HG02970 (cell line): ENCODE data around the gene KITLG.
"Not testable (repeated sequence)": the region's sequence is repeated elsewhere in the genome, so short reads cannot be mapped to it uniquely, and the experiment has no call there.

Source experiments
- ATAC-seq: cut with Tn5 transposase; IDR thresholded peaks from one replicate; pipeline ENCODE4 v1.9.1; 2021; ENCODE audit warnings: mild to moderate bottlenecking, moderate library complexity, moderate number of reproducible peaks; ENCODE audit not compliant: unreplicated experiment, low FRiP score

KITLG gene

GRCh38 chr12:88546226-88546625 is 34.0 kb downstream of the KITLG start:
- ATAC-seq, result no peak

DNA sequence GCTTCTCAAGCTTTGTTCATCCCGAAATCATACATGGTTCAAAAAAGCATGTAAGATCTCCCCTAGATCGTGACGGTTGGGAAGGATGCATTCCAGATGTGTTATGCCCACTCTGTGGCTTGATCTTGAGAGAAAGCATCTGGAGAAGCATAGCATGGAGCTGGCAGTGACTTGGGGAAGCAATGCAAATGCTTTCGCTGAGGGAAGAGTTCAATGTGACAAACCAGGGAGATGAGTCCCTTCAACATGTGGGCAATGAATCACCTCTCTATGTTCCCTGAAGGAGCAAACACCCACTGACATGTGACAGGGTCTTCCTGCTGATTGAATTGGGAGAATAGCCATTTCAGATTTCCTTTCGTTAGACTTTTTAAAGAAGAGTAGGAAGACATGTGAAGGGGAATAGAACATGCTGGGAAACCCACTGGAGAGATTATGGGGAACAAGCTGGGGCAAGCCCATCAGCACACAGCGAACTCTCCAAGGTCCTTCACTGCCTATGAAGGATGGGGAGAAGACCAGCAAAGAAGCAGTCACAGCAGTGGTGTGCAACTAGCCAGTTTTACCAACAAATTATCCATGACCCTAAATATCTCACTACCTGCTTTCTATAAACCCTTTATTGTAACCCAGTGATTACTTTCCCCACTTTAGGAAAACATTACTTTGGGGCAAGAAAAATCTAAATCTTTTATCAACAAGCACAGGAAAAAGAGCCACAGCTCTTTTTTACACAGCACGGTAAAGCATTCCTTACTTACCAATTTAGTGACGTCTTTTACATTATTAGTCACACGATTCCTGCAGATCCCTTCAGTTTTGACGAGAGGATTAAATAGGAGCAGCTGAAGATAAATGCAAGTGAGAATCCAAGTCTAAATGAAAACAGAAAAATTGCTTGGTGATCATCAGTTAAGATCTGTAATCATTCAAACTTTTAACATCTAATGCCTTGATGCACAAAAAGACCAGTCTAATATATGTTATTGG is 35.0 kb downstream of the KITLG start:
- no peak for ATAC-seq

GRCh38 chr12:88539893-88540292 is 40.4 kb downstream of the KITLG start:
- no peak for ATAC-seq

GRCh38 chr12:88538697-88539096 is 41.6 kb downstream of the KITLG start:
- ATAC-seq, result no peak

DNA sequence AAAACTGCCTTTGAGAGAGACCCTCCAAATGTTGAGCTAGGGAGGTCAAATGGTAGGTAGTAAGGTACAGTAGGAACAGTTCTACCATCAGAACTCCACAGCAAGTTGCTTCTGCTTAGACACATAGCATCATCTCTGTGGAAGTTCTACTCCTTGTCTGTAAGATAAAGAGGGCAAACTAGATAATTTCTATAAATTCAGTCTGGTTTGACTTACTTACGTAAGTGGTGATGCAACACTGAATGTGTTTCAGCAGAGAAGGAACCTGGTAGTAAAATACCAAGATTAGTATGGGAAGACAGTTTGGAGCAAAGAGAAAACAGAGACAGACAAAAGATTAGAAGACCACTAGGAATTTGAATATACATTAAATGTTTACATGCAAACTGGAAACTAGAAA is 42.0 kb downstream of the KITLG start:
- no peak for ATAC-seq

DNA sequence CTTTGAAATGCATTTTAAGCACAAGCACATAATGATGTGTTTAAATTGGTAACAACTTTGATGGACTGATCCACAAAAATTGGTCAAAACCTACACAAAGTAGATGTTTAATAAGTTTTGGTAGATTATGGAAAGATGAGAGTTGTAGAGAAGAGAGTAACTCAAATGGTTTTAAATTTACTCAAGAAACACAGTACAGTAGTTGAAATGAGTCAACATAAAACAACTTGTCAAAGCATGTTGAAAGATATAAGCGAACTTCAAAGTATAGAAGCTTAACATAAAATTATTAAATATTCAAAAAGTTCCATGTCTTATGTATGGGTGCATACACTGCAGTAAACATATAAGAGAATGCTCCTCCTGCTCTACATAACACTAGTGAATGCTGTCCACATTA is 49.4 kb downstream of the KITLG start:
- no peak for ATAC-seq

DNA sequence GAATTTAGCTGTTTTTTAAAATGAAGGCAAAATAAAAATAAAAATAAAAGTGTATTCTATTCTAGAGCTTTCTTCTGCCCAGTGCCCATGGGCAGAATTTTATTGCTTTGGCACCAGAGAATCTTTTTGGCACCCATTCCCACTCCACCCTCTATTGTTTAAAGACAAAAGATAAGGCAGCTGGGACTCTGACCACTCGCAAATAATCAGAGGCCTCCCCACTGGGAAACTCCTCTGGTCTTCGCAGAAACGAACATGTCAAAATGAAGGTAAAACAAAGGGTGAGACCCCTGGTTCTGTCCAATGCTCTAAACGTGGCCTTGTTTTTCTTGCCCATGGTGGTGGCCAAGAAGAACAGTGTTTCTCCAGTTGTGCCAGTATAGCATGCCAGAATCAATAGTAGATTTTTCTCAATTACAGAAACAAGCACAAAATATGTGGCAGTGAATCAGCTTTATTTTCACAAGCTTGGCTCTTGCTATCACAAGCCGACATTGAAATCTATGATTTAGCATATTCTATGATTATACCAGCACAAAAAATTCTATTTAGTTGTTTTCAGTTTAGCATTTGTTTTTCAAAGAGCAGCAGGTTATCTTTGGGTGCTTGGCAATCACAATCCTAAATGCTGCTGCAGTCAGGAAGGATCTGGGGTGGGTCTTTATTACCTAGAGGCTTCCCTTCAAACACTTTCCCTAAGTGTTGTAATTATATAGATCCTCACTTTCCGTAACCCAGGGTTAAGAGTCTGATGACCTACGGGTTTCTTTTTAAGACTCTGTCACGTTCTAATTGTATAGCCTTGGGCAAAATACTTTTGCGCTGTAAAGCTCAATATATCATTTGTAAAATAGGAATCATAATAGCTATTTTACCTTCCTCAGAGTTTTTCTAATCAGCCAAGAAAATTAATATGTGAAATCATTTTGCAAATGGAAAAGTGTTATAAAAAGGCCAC is 50.5 kb downstream of the KITLG start:
- no peak for ATAC-seq

GRCh38 chr12:88522961-88523360 is 57.3 kb downstream of the KITLG start:
- ATAC-seq, result no peak

DNA sequence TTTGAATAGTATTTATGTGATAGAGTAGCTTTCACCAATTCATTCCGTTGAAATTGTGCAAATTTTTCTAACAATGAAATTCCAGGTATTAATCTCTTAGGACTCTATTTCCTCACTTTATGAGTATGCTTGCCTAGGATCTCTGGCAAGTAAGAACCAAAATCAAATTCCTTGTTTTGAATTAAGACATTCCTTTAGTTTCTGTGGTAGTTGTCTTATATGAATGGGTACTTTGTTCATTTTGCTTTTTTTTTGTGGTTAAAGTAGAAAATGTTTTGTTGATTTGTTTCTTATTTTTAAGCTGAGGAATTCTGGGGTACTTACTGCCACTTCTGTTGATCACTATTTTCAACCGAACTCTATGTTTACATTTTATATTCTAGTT is 59.8 kb downstream of the KITLG start:
- no peak for ATAC-seq

DNA sequence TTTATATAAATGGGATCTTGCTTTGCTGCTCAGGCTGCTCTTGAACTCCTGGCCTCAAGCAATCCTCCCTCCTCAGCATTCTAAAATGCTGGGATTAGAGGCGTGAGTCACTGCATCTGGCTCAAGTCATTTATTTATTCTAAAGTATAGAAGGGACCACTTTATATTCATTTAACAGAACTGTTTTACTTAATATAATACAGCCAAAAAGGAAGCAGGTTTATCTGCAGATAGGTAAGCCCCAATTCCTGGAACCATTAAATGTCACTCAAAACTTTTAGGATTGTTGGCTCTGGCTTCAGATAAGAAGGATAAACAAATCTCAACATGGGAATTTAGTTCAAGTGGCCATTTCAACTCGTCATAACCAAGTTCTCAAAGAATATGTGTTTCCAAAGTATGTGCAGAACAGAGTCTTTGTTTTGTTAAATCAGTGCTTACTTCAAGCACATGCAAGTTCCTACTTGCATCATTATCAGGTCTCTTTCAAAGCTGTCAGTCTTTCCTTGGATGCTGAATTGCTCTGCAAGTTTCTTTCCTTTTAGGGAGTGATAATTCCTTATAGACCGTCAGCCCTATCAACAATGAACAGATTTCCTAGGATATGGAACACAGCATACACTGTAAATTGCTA is 60.4 kb downstream of the KITLG start:
- ATAC-seq, result no peak

GRCh38 chr12:88518863-88519403 is 61.3 kb downstream of the KITLG start:
- ATAC-seq, result no peak

DNA sequence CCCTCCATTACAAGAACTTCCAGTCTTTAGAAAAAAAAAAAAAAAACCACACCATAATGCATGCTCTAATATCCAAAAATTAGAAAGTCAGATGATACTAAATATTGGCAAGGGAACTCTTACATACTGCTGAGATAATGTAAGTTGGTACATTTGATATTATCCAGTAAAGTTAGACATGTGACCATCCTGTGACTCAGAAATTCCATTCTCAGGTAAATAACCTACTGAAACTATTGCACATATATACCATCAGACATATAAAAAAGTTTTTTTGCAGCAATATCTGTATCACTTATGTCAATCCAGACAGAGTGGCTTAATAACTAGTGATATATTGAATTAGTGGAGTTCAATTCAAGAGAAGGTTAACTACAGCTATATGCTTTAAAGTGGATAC is 63.5 kb downstream of the KITLG start:
- no peak for ATAC-seq

GRCh38 chr12:88510843-88511242 is 69.4 kb downstream of the KITLG start:
- ATAC-seq, result no peak

DNA sequence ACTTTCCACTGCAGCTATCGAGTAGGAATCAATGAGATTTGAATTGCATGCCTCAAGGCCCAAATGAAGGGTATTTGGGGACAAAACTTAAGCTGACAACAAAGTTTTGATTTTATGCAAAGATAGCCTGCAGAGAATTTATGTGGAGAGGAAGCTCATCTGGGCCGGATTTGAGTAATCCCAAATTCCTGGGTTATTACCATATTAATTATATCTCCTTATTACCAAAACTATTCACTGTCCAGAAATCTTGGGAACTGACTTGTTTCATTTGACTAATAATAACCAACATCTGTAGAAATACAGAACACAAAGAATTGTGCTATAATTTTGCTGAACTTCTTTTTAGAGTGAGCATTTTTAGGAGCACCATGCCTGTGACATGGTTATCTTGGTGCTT is 70.4 kb downstream of the KITLG start:
- ATAC-seq, result no peak

DNA sequence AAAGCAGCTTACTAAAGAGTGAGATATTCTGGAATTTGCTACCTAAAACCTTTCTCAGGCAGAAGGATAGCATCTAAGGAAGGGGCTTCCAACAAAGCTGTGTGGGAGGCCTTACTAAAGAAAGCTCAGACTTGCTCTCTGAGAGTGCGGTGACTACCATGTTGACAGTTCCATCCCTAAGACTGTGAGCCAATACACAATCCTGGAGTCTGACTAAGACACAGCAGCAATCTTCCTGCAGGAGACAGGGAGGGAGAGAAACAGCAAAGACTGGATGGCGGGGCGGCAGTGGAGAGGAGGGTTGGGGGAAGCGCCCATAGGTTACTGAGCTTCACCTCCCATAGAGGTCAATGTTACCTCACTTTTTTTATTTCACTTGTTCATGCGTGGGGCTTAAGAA is 70.9 kb downstream of the KITLG start:
- ATAC-seq, result no peak

DNA sequence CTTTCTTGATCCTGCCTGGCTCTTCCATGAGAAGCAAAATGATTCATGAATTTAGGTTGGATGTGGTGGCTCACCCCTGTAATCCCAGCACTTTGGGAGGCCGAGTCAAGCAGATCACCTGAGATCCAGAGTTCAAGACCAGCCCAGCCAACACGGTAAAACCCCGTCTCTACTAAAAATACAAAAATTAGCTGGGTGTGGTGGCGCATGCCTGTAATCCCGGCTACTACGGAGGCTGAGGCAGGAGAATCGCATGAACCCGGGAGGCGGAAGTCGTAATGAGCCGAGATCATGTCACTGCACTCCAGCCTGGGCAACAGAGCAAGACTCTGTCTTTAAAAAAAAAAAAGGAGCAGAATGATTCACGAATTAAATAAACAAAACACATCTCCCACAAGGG is 72.4 kb downstream of the KITLG start:
- ATAC-seq, result not testable (repeated sequence)

- no peak for ATAC-seq
These were observed 73.0 kb downstream of the KITLG start for GRCh38 chr12:88507270-88507669.

DNA sequence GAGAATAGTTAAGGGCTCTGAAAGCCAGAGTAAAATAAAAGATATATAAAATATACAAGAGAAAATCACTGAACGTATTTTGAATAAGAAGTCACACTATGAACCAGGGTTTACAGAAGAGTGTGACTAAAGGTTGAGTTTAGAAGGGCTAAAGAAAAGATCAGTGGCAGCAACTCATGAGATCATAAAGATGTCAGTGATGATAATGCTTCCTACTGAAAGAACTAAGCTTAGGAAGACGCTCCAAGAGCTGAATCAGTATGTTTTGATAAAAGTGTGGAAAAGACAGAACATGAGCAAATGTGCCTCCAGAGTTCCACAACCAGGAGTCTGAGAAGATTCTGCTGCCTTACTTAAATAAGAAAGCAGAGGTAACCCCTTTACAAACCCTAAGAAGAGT is 74.6 kb downstream of the KITLG start:
- ATAC-seq, result no peak

- ATAC-seq, result no peak
These were observed 77.0 kb downstream of the KITLG start for GRCh38 chr12:88503281-88503703.
